ENCODE data around the gene NPR2.

DNA sequence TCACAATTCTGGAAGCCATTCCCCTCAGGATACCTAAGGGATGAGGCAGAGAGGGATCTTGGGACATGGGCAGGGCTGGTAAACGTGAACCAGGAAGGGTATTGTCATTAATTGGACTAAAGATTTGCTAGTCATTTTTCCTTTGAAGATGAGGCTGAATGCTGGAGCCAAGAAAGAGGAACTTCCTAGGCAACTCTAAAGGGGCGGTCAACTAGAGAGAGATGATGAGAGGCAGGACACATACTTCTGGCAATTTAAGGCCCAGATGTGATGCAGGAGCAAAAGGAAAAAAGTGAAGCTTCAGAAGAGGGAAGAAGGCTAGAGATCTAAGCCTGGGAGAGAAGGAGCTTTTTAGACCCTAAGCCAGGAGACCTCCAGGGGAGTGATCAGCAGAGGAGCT is 47.9 kb upstream of the NPR2 start:
- TF ChIP-seq, protein P1, sequence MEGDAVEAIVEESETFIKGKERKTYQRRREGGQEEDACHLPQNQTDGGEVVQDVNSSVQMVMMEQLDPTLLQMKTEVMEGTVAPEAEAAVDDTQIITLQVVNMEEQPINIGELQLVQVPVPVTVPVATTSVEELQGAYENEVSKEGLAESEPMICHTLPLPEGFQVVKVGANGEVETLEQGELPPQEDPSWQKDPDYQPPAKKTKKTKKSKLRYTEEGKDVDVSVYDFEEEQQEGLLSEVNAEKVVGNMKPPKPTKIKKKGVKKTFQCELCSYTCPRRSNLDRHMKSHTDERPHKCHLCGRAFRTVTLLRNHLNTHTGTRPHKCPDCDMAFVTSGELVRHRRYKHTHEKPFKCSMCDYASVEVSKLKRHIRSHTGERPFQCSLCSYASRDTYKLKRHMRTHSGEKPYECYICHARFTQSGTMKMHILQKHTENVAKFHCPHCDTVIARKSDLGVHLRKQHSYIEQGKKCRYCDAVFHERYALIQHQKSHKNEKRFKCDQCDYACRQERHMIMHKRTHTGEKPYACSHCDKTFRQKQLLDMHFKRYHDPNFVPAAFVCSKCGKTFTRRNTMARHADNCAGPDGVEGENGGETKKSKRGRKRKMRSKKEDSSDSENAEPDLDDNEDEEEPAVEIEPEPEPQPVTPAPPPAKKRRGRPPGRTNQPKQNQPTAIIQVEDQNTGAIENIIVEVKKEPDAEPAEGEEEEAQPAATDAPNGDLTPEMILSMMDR (IDR thresholded peaks at IDR 0.05), result no peak
- no peak for TF ChIP-seq POLR2A (IDR thresholded peaks at IDR 0.05)

Data from Peyer's patch (tissue), 4 donors.